GM19328 (cell line): ENCODE results near the gene MRPS9.
A peak's percentile ranks its signal among the peaks of the same experiment; 100 is the strongest.

Source experiments
- ATAC-seq: cut with Tn5 transposase; IDR thresholded peaks from one replicate; pipeline ENCODE4 v1.9.1; 2021; ENCODE audit warnings: mild to moderate bottlenecking, moderate library complexity; ENCODE audit not compliant: unreplicated experiment

MRPS9 gene

DNA sequence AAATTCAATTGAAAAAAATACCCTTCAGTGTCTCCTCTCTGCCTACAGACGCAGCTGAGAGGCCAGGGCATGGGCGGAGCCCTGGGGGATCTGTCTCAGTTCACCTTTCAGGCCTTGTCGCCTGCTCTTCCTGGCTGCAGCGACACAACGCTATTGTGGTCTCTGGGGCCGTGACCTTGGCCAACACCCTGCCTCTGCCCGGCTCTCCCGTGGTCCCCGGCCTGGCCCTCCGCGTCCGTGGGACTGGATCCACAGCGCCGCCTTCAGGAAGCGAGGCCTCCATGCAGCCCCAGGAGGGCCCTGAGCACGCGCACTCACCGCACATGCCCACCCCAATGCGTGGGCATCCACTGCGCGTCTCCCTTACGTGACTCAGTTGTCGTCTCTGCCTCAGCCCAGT lies 81.1 kb downstream of the MRPS9 start:
- ATAC-seq, result no peak

DNA sequence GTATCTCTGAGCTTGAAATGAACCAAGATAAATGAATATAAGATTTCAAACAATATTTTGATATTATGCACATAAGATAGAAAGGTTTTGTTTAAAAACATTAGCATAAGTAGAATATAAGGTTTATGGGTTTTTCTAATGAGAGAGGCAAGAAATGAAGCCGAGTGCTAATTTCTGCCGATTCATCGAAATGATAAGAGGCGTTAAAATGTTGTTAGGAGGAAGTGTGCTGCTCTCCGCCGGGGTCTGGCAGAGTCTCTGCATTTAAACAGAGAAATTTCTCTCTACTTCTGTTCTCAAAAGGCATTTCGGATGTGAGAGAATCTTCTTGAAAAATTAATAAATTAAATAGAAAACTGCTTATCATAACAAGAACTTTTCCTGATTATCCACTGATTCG lies 83.6 kb downstream of the MRPS9 start:
- no peak for ATAC-seq

DNA sequence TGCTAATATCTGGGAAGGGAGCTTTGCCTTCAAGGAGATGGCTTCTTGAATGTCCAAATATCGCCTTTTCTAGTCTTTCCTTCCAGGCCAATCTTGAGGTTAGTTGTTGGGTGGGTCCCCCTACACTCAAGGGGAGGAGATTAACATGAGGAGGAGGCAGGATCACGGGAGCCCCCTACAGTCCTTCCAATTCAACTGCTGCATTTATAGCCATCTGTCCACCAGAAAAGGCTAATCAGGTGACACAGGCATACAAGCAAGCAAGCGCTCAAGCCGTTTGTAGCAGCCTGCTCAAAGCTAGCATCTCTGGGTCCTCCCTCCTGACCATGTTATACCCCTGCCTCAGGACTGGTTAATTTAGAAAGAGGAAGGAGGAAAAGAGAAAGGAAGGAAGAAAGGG lies 87.6 kb downstream of the MRPS9 start:
- ATAC-seq, result no peak

DNA sequence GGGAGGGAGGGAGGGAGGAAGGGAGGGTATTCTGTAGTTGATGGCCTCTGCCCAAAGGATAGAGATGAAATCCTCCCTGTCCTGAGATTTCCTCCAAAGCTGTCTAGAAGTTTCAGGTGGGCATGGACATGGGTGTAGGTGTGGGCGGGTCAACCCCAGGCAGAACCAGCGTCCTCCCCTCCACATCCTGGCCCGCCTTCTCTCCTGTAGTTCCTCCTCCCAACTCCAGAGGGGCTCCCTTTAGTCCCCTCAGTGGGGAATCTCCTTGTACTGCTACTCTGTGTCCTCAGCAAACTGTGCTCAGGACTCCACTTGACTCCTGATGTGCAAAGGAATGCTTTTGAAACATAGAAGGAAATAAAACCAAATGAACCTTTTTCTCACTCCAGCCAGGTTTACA lies 88.1 kb downstream of the MRPS9 start:
- ATAC-seq, result no peak

- ATAC-seq, result no peak
Observed at GRCh38 chr2:105126336-105126735, 88.5 kb downstream of the MRPS9 start.

GRCh38 chr2:105127289-105127915 lies 89.5 kb downstream of the MRPS9 start:
- no peak for ATAC-seq

GRCh38 chr2:105129722-105130232 lies 91.9 kb downstream of the MRPS9 start:
- peak; percentile 99 for ATAC-seq

- no peak for ATAC-seq
Observed at GRCh38 chr2:105130546-105130945, 92.7 kb downstream of the MRPS9 start.

GRCh38 chr2:105134081-105134480 lies 96.2 kb downstream of the MRPS9 start:
- no peak for ATAC-seq

DNA sequence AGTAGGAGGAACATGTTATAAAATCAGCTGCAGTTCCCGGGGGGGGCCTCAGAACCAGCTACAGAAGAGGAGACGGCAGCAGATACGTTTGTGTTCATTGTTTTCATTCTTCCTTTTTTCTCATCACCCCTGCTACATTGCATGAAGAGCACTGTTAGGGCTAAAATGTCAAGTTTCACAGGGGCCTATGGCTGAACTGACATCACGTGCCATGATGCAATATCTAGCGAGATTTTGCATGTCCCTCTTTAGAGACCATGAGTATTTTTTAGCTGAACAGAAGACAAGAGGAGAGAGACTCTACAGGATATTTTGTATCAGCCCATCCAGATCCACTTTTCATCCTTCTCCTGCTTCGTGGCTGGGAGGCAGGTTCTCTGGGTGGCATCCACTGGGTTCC lies 97.6 kb downstream of the MRPS9 start:
- no peak for ATAC-seq

DNA sequence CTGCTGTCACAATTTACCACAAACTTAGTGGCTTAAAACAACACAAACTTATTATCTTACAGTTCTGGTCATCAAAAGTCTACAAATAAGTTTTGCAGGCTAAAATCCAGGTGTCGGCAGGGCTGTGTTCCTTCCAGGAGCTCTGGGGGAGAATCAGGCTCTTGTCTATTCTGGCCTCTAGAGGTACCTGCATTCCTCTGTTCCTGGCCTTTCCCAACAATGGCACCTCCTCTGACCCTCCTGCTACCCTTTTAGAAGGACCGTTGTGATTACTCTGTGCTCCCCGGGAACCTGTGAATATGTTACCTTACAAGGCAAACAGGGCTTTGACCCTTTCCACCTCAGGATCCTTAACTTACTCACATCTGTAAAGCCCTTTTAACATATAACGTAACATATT lies 98.5 kb downstream of the MRPS9 start:
- ATAC-seq, result no peak

DNA sequence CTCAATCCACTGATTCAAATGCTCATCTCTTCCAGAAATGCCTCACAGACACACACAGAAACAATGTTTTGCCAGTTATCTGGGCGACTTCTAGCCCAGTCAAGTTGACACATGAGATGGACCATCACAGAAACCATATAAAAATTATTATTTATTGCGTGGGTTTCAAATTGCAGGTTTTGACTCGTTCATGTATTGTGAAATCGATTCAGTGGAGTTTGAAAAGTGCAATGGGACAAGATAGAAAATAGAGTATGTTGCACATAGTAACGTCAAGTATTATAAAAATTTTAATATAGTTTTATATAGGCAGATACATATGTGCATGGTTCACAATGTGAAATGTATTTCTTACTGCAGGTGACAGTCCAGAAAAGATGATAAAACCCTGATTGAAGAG lies 100.8 kb downstream of the MRPS9 start:
- ATAC-seq, result no peak

- no peak for ATAC-seq
Observed at GRCh38 chr2:105139556-105140239, 101.8 kb downstream of the MRPS9 start.

DNA sequence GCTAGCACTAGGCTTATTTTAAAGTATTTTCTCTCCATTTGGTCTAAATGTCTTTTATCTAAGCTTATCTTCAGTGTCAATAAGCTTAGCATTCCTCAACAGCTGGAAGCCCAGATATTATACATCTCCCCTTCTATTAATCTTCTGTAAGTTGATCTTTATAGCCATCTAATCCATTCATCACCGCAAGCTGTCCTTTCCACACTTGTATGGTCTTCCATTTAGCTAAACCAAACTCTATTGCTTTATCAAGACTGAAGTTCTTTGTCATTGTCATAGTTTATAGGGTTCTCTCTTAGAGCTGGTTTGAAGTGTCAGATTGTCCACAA lies 102.3 kb downstream of the MRPS9 start:
- ATAC-seq, result no peak

GRCh38 chr2:105141099-105141614 lies 103.3 kb downstream of the MRPS9 start:
- no peak for ATAC-seq

DNA sequence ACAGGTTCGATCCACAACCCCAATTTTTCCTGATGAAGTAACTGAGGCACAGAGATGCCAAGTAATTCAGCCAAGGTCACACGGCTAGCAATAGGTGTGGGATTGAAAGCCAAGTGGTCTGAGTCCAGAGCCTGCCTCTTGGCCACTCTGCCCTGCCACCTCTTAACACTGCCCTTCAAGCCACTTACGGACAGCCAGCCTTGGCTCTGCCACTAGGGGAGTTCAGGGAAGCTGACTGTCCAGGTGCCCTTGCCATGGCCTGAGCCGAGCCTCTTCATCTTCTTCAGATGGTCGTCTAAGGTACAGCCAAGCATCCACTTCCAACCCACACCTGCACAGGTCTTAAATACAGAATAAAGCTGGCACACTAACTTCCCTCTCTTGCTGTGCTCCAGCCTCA lies 104.4 kb downstream of the MRPS9 start:
- no peak for ATAC-seq

GRCh38 chr2:105143094-105143466 lies 105.2 kb downstream of the MRPS9 start:
- ATAC-seq, result no peak

- ATAC-seq, result peak; percentile 43
Observed at GRCh38 chr2:105143467-105144151, 105.7 kb downstream of the MRPS9 start.

DNA sequence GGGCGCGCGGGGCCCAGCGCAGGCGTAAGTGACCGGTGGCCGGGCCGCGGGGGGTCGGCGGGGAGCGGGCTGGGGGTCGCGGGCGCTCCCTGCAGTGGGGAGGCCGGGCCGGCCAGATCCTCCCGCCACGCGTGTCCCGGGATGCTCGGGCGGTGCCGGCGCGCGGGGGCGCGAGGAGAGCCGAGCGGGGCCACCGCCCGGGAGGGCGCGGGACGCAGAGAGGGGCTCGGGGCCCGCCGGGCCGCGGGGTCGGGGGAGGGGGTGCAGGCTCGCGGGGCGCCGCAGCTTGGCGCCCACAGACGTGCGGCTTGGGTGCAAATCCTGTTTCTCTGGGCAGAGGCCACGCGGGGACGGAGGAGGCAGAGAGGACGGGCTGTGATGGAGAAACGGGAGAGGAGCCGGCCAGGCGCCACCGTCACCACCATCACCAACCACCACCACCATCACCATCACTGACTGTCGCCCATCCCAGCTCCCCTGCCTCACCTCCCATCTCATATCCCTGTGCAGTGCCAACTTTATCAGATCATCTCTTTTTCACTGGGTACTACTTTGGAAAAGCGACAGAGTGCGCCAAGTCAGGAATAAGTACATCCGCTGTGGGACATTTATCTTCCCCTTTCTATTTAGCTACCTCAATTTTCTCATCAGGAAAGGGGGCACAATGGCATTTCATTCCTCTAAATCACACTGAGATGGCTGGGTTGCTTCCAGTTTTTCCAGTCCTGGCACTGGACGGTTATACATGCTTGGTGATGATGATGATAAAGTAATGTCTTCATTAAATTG lies 106.5 kb downstream of the MRPS9 start:
- no peak for ATAC-seq

DNA sequence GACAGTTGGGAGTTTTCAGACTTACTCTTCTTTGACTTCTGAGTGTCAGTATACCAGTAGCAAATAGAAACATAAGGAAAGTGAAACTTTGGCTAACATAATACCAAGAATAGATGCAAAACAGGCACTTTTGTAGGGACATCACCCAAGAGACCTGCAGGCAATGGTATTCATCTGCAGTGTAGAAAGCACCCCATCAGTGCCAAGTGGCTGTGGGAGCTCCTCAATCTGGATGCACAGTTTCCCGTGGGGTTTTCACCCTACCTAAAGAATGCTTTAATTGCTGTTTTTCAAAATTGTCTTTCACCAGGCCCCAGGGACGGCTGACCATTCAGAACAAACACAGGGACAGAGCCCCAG lies 107.1 kb downstream of the MRPS9 start:
- ATAC-seq, result no peak

DNA sequence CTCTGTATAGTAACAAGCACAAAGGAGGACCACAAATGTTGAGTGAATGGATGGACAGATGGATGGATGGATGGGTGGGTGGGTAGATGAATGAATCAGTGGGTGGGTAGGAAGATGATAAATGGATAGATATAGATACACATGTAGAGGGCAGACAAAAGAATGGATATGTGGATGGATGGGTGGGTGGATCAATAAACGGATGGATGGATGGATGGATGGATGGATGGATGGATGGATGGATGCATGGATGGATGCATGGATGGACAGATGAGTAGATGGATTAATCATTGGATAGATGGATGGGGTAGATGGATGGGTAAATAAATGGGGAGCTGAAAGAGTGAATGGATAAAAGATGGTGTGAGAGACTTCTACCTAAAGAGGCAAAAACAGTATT lies 111.4 kb downstream of the MRPS9 start:
- no peak for ATAC-seq
